DOHH2 (cell line): ENCODE results near the gene LYRM4.

ENCODE experiments used
- H3F3A ChIP-seq: fragments of 200-600 bp; sonication (generic), shearing (Covaris generic); 2 replicates; pipeline ENCODE4 v1.6.0; 2016; ENCODE audit warnings: antibody characterized with exemption, mild to moderate bottlenecking; ENCODE audit not compliant: control insufficient read depth, insufficient read depth
- H3K27ac ChIP-seq: fragments of 200-600 bp; sonication (generic); 2 replicates; pipeline ENCODE4 v1.5.1; 2014; ENCODE audit warnings: low read depth, mild to moderate bottlenecking, low read length, moderate library complexity
- H3K27me3 ChIP-seq: fragments of 200-600 bp; sonication (generic); 2 replicates; pipeline ENCODE4 v1.6.1; 2014; ENCODE audit warnings: mild to moderate bottlenecking, low read length, mixed read lengths; ENCODE audit not compliant: control insufficient read depth
- H3K36me3 ChIP-seq: fragments of 200-600 bp; sonication (generic); 2 replicates; pipeline ENCODE4 v1.6.1; 2014; ENCODE audit warnings: mild to moderate bottlenecking, low read length, moderate library complexity, mixed read lengths; ENCODE audit not compliant: control insufficient read depth
- H3K4me1 ChIP-seq: fragments of 200-600 bp; sonication (generic); 2 replicates; pipeline ENCODE4 v1.6.1; 2014; ENCODE audit warnings: mild to moderate bottlenecking, low read length, mixed read lengths; ENCODE audit not compliant: control insufficient read depth
- H3K4me2 ChIP-seq: fragments of 200-600 bp; sonication (generic); 2 replicates; pipeline ENCODE4 v1.6.0; 2014; ENCODE audit warnings: mild to moderate bottlenecking, low read length, moderate library complexity
- H3K4me3 ChIP-seq: fragments of 200-600 bp; sonication (generic); 2 replicates; pipeline ENCODE4 v1.5.1; 2014; ENCODE audit warnings: mild to moderate bottlenecking, low read length, mixed read lengths
- H3K79me2 ChIP-seq: fragments of 200-600 bp; sonication (generic); 2 replicates; pipeline ENCODE4 v1.6.1; 2014; ENCODE audit warnings: mild to moderate bottlenecking, low read length, mixed read lengths; ENCODE audit not compliant: control insufficient read depth
- H3K9me2 ChIP-seq: fragments of 200-600 bp; sonication (generic); replicated peaks from 2 replicates; pipeline ENCODE4 v1.6.1; 2014; ENCODE audit warnings: mild to moderate bottlenecking, low read length, mixed read lengths; ENCODE audit not compliant: control insufficient read depth
- H3K9me3 ChIP-seq: fragments of 200-600 bp; sonication (generic); 2 replicates; pipeline ENCODE4 v1.6.1; 2014; ENCODE audit warnings: antibody characterized with exemption, low read length, mixed read lengths; ENCODE audit not compliant: control insufficient read depth, insufficient read depth
- H4K20me1 ChIP-seq: fragments of 200-600 bp; sonication (generic); 2 replicates; pipeline ENCODE4 v1.6.0; 2014; ENCODE audit warnings: low read depth, mild to moderate bottlenecking, antibody characterized with exemption, low read length, moderate library complexity; ENCODE audit not compliant: control insufficient read depth, insufficient read depth
- EZH2phosphoT487 ChIP-seq: fragments of 200-600 bp; sonication (generic); IDR thresholded peaks from 2 replicates; pipeline ENCODE4 v1.6.1; 2017; ENCODE audit warnings: borderline replicate concordance, mild to moderate bottlenecking, antibody characterized with exemption, low read length, moderate library complexity, mixed read lengths
- TF ChIP-seq, protein P1 (sequence below): fragments of 200-600 bp; sonication (generic); IDR thresholded peaks from one replicate; pipeline ENCODE4 v1.5.1; 2014; ENCODE audit warnings: antibody characterized with exemption, mild to moderate bottlenecking, low read depth, low read length; ENCODE audit not compliant: poor library complexity, severe bottlenecking

LYRM4 gene

DNA sequence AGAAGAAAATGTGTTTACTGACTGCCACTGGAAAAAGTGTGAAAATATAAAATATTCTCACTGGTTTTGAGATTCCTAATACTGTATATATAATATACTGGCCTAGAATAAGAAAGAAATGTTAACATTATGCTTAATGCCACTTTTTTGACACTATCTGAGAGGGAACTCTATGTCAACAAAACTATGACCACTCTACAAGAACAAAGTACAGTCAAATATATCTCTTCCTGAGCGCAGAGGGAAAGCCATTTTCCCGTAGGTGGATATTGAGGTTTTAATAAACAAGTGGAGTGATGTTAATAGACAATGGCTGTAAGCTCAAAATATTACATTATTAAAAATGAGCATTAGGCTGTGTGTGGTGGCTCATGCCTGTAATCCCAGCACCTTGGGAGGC is 24.9 kb downstream of the LYRM4 start:
- Histone ChIP-seq H4K20me1 (0 out of 2 replicates have a peak, but pooled peaks cover 6% of the 10 kb centered on the region), H3K27me3 (no peaks in the 10 kb centered on the region), H3K9me3 (no peaks in the 10 kb centered on the region), H3F3A (no peaks in the 10 kb centered on the region), H3K4me1 (no peaks in the 10 kb centered on the region), H3K4me2 (no peak overlapping the region), H3K27ac (no peak overlapping the region), H3K79me2 (no peaks in the 10 kb centered on the region), H3K36me3 (peaks cover 5% of the 10 kb centered on the region), H3K9me2 (no peaks in the 10 kb centered on the region), H3K4me3 (no peak overlapping the region)
- no peak for TF ChIP-seq EZH2phosphoT487
- TF ChIP-seq, protein P1, sequence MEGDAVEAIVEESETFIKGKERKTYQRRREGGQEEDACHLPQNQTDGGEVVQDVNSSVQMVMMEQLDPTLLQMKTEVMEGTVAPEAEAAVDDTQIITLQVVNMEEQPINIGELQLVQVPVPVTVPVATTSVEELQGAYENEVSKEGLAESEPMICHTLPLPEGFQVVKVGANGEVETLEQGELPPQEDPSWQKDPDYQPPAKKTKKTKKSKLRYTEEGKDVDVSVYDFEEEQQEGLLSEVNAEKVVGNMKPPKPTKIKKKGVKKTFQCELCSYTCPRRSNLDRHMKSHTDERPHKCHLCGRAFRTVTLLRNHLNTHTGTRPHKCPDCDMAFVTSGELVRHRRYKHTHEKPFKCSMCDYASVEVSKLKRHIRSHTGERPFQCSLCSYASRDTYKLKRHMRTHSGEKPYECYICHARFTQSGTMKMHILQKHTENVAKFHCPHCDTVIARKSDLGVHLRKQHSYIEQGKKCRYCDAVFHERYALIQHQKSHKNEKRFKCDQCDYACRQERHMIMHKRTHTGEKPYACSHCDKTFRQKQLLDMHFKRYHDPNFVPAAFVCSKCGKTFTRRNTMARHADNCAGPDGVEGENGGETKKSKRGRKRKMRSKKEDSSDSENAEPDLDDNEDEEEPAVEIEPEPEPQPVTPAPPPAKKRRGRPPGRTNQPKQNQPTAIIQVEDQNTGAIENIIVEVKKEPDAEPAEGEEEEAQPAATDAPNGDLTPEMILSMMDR = no peak

DNA sequence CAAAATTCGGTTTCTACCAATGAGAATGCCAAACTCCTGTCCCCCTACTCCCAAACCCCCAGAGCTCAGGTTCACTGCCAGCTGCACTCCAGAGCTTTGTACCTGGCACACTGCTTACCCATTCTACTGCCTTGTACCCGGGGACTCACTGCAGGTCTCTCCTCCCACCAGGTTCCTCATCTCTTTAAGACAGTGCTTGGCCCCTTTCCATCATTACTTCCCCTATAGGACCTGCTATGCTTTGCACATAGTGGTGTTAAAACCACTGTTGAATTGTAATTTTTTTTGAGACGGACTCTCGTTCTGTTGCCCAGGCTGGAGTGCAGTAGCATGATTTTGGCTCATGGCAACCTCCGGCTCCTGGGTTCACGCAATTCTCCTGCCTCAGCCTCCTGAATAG is 25.9 kb downstream of the LYRM4 start:
- TF ChIP-seq, protein P1 = no peak
- no peak for TF ChIP-seq EZH2phosphoT487
- no peaks in the 10 kb centered on the region for H3K79me2 ChIP-seq
- 0 out of 2 replicates have a peak, but pooled peaks cover 6% of the 10 kb centered on the region for H4K20me1 ChIP-seq
- H3F3A ChIP-seq = no peaks in the 10 kb centered on the region
- H3K27me3 ChIP-seq = no peaks in the 10 kb centered on the region
- no peaks in the 10 kb centered on the region for H3K4me1 ChIP-seq
- H3K4me2 ChIP-seq = no peak overlapping the region
- H3K36me3 ChIP-seq = peaks cover 5% of the 10 kb centered on the region
- H3K27ac ChIP-seq = no peak overlapping the region
- H3K4me3 ChIP-seq = no peak overlapping the region
- H3K9me3 ChIP-seq = no peaks in the 10 kb centered on the region
- no peaks in the 10 kb centered on the region for H3K9me2 ChIP-seq

DNA sequence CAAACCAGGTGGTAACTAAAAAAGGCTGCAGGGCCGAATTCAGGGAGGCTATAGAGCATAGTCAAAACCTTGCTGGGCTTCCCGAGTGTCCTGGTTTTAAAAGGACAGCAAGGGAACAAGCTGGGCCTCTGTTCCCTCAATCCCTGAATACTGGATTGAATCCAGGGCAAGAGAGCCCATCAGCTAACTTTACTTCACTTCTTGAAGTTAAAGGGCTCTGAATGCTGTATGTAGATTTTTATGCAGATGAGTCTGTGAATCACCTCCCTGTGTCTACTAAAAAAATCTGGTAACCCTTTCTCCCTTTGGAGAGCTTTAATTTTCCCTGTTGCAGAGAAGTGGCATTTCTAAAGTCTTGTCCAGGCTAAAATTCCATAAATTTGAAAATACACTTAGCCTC is 29.5 kb downstream of the LYRM4 start:
- no peaks in the 10 kb centered on the region for H3K4me1 ChIP-seq
- H3K9me2 ChIP-seq = no peaks in the 10 kb centered on the region
- no peaks in the 10 kb centered on the region for H3F3A ChIP-seq
- H3K4me2 ChIP-seq = no peak overlapping the region
- no peaks in the 10 kb centered on the region for H3K79me2 ChIP-seq
- no peak overlapping the region for H3K27ac ChIP-seq
- H3K9me3 ChIP-seq = no peaks in the 10 kb centered on the region
- TF ChIP-seq, protein P1 = no peak
- no peak for TF ChIP-seq EZH2phosphoT487
- no peaks in the 10 kb centered on the region for H3K27me3 ChIP-seq
- no peak overlapping the region for H3K4me3 ChIP-seq
- peaks cover 5% of the 10 kb centered on the region for H3K36me3 ChIP-seq
- H4K20me1 ChIP-seq = 0 out of 2 replicates have a peak, but pooled peaks cover 6% of the 10 kb centered on the region
